Adipose tissue (tissue), 3 donors: ENCODE results near the gene EDIL3. TPM values are rescaled to one million over a fixed set of nuclear protein-coding genes. Genes with fewer than 3 reads are reported as not detected.

Experiments
- H3K27ac ChIP-seq: one replicate; pipeline ENCODE4 v1.5.1; 2013; ENCODE audit warnings: low read depth, low read length
- WGBS, 3 donors: extraction: QIAGEN DNeasy Blood & Tissue Kit; methylation state at CpG; one replicate each; pipeline ENCODE4 v1.1.7; 2013; 5-methylcytosine and 5-hydroxymethylcytosine counted together
- polyA plus RNA-seq, 3 donors: library from polyadenylated mRNA; stranded (reverse); fragments of 200-250 nt; gene quantifications; one replicate each; pipeline ENCODE4 v1.2.3, GENCODE V29; 2013
- donor health status: healthy with polysubstance abuse.
- donor health status: Bipolar disorder and iron deficiency.
- donor health status: healthy.

Gene EDIL3
- polyA plus RNA-seq, 3 donors: 1.0 to 2.8 (median 1.6) TPM

DNA sequence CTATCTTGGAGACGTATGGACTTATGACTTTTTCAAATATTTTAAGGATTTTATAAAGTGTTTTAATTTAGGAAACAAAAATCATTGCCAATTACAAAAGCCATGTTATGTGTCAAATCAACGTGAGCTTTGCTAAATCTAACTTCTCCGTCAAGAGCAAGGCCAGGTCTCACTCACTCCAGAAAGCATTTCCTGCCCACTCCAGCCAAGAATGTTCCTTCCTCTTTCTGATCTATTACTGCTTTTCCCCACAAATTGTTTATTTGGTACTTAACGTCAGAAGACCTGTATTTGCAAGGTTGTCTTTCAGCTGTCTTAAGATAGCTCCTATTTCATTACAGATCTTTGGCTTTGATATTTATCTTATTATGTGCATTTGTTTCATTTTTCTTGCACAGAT lies 470.5 kb downstream of the EDIL3 start:
- WGBS, 3 donors: 17 to 43% (median 27%) methylated on average over 4 of the region's 4 CpGs
- H3K27ac ChIP-seq: no peak overlapping the region

- no peak overlapping the region for H3K27ac ChIP-seq
- WGBS, 3 donors: 79 to 88% (median 82%) methylated on average over 1 of the region's 1 CpG
Observed at GRCh38 chr5:83913593-83913992, 471.1 kb downstream of the EDIL3 start.

GRCh38 chr5:83911367-83911919 lies 473.2 kb downstream of the EDIL3 start:
- no peak overlapping the region for H3K27ac ChIP-seq
- 48 to 73% (median 69%) methylated on average over 2 of the region's 2 CpGs for WGBS, 3 donors

- H3K27ac ChIP-seq: no peak overlapping the region
- 61 to 68% (median 65%) methylated on average over 3 of the region's 3 CpGs for WGBS, 3 donors
Observed at GRCh38 chr5:83900306-83900705, 484.4 kb downstream of the EDIL3 start.

DNA sequence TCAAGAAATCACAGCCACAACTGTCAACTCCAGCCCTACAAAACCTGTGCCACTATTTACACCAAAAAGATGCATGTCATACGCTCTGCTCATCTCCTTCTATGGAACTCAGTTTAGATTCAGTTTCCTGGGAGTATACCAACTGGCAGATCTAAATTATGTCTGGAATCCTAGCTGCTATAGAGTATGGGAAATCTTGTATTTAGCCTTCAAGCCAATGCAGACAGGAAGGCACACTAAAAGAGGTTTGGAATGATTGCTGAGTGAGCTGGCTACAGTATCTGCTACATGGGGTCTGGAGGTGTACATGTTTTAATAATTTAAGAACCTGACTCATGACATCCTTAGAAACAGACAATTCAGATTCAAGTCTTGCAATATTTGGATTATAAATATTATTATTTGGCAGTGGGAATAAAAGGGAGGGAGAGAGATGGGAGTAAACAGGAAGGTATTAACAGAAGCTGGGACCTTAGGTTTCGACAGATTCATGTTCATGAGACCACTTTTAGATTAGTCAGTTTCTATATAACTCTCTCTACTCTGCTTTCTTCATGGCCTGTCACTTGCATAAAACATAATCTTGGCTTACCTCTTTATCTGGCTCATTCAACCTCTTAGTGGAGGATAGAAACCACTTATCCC lies 485.2 kb downstream of the EDIL3 start:
- H3K27ac ChIP-seq: no peak overlapping the region
- WGBS, 3 donors: 74 to 76% (median 75%) methylated on average over 2 of the region's 2 CpGs

- WGBS, 3 donors: 82 to 90% (median 84%) methylated on average over 2 of the region's 2 CpGs
- H3K27ac ChIP-seq: no peak overlapping the region
Observed at GRCh38 chr5:83895860-83896259, 488.8 kb downstream of the EDIL3 start.

DNA sequence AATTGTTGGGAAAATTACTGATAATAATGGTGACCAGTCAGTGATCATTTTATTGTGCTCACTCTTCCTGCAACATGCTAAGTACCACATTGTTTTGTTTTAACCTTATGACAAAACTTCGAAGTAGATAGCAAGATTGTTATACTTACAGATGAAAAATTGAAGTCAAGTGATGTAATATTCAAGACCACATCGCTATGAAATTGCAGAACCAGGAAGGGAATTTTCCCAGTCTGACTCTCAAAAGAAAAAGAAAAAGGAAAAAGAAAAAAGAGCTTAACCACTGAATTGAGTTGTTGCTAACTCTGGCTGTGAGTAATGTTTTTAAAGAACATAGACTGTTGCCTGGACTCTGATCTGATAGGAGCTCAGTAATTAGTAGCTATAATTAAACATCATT lies 493.4 kb downstream of the EDIL3 start:
- WGBS, 3 donors: 41 to 59% (median 51%) methylated on average over 2 of the region's 2 CpGs
- H3K27ac ChIP-seq: no peak overlapping the region
